Measurements from ENCODE around the gene MGAT5. TPM values are rescaled to one million over a fixed set of nuclear protein-coding genes. Genes with fewer than 3 reads are reported as not detected.

Gene MGAT5
- total RNA-seq, 2 experiments from 2014 or later, result 60.8 to 68.0 TPM

DNA sequence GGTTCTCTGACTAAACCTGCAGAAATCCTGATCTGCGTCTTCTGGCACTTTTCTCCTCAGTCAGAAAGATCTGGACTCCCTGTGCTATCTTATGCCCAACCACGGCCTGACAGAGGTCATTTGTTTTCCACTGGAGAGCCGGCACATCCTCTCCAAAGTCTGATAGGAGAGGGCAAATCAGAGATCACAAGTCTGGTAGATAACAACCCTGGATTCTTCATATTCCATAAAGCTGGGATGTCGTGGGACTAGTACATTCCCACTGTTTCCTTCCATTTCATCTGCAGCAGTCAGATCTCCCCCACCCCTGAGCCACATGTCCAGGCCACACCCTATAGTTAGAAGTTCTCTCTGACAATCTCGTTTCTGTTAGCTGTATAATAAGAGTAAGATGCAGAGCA is 157.0 kb downstream of the MGAT5 start:
- peak overlapping the region; percentile 99 for H3K27ac ChIP-seq (ENCODE audit: low read depth, low read length, poor library complexity, severe bottlenecking)

DNA sequence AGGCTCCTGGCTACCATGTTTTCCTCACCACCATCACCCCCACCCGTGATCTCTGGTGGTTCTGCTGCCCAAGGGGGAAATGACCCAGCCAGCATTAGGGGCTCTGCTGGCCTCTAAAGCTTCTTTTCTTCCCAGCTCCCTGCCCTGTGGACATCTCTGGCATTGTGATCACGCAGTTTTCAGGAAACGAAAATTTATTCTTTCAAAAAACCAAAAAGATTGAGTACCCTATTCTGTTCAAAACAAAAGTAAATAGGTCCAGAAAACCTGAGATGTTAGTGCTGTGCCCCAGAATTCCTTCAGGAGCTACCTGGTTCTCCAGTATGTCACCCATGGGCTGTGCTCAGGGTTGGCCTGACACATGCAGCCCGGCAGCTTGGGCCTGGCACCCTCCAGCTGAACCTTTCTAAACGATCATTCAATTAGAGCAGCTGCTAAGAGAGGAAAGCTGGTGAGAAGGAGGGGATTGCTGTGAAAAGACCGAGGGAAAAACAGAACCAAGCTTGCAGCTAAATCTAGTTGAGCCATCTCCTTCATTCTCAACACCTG is 157.5 kb downstream of the MGAT5 start:
- DNase-seq (ENCODE audit: low spot score), result peak; percentile 94
- H3K79me2 ChIP-seq (ENCODE audit: insufficient read depth, low read depth, low read length), result peaks cover 16% of the 10 kb centered on the region; the same call in 1 of the 2 replicates
- TF ChIP-seq EZH2phosphoT487 (IDR thresholded peaks at IDR 0.05; ENCODE audit: borderline replicate concordance, low read depth, low read length), result no peak
- TF ChIP-seq, protein P1, sequence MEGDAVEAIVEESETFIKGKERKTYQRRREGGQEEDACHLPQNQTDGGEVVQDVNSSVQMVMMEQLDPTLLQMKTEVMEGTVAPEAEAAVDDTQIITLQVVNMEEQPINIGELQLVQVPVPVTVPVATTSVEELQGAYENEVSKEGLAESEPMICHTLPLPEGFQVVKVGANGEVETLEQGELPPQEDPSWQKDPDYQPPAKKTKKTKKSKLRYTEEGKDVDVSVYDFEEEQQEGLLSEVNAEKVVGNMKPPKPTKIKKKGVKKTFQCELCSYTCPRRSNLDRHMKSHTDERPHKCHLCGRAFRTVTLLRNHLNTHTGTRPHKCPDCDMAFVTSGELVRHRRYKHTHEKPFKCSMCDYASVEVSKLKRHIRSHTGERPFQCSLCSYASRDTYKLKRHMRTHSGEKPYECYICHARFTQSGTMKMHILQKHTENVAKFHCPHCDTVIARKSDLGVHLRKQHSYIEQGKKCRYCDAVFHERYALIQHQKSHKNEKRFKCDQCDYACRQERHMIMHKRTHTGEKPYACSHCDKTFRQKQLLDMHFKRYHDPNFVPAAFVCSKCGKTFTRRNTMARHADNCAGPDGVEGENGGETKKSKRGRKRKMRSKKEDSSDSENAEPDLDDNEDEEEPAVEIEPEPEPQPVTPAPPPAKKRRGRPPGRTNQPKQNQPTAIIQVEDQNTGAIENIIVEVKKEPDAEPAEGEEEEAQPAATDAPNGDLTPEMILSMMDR (conservative IDR thresholded peaks at IDR 0.05; ENCODE audit: low read length), result no peak
- no peaks in the 10 kb centered on the region for H4K20me1 ChIP-seq (ENCODE audit: insufficient read depth, low read length)
- H3K36me3 ChIP-seq (ENCODE audit: insufficient read depth, low read length), result peaks cover 44% of the 10 kb centered on the region
- intact Hi-C loops (cut with micrococcal nuclease; ENCODE audit: unreplicated experiment), result loop anchor here (1.0 to 2.0 kb wide), 3 partner anchors 136 to 159 kb away; no protein-coding TSS in a partner anchor
- no peaks in the 10 kb centered on the region for H3K9me2 ChIP-seq (ENCODE audit: insufficient read depth, low read length)
- H3K4me2 ChIP-seq (ENCODE audit: low read length), result peak overlapping the region; percentile 81
- H3K4me1 ChIP-seq (ENCODE audit: insufficient read depth, low read length, poor library complexity, severe bottlenecking), result peaks cover 77% of the 10 kb centered on the region
- ChIA-PET CTCF (ENCODE audit: unreplicated experiment) (interaction anchor here (0.5 to 2.9 kb wide), 23 partner anchors 12 to 1752 kb away, joined by 3 to 44 read pairs (median 4); no protein-coding TSS in a partner anchor), POLR2A (interaction anchor here (0.6 to 3.9 kb wide), 32 partner anchors 12 to 1422 kb away, joined by 3 to 26 read pairs (median 5); partner anchors contain the start of gene MGAT5)
- BruUV-seq (replicated peaks), result TSS peak; percentile 86
- H3K27ac ChIP-seq (ENCODE audit: low read depth, low read length, poor library complexity, severe bottlenecking), result peak overlapping the region; percentile 99
- H3K9me3 ChIP-seq (ENCODE audit: low read length), result no peaks in the 10 kb centered on the region
- H3K4me3 ChIP-seq (ENCODE audit: low read depth, low read length, poor library complexity, severe bottlenecking), result peak overlapping the region; percentile 39
- H2AFZ ChIP-seq (ENCODE audit: low read length), result peak overlapping the region; percentile 29; the same call in 1 of the 2 replicates

More for the DNA sequence above, 157.0 kb downstream of the MGAT5 start:
- peak; percentile 38 for DNase-seq (ENCODE audit: low spot score)
- Histone ChIP-seq H3K9me2 (ENCODE audit: insufficient read depth, low read length) (no peaks in the 10 kb centered on the region), H3K79me2 (ENCODE audit: insufficient read depth, low read depth, low read length) (peaks cover 16% of the 10 kb centered on the region; the same call in 1 of the 2 replicates), H3K9me3 (ENCODE audit: low read length) (no peaks in the 10 kb centered on the region), H4K20me1 (ENCODE audit: insufficient read depth, low read length) (no peaks in the 10 kb centered on the region), H3K36me3 (ENCODE audit: insufficient read depth, low read length) (peaks cover 50% of the 10 kb centered on the region), H3K4me3 (ENCODE audit: low read depth, low read length, poor library complexity, severe bottlenecking) (peak overlapping the region; percentile 39), H2AFZ (ENCODE audit: low read length) (no peak overlapping the region; the same call in 1 of the 2 replicates), H3K4me2 (ENCODE audit: low read length) (peak overlapping the region; percentile 81), H3K4me1 (ENCODE audit: insufficient read depth, low read length, poor library complexity, severe bottlenecking) (peaks cover 81% of the 10 kb centered on the region)
- BruUV-seq (replicated peaks), result no TSS peak
- ChIA-PET CTCF (ENCODE audit: unreplicated experiment) (interaction anchor here (0.8 to 2.9 kb wide), 11 partner anchors 19 to 524 kb away, joined by 3 to 44 read pairs (median 4); no protein-coding TSS in a partner anchor), POLR2A (interaction anchor here (0.9 to 3.9 kb wide), 27 partner anchors 9 to 327 kb away, joined by 3 to 26 read pairs (median 5); no protein-coding TSS in a partner anchor)
- intact Hi-C loops (cut with micrococcal nuclease; ENCODE audit: unreplicated experiment), result loop anchor here (1.0 to 2.0 kb wide), 3 partner anchors 136 to 158 kb away; no protein-coding TSS in a partner anchor
- TF ChIP-seq, protein P1 (conservative IDR thresholded peaks at IDR 0.05; ENCODE audit: low read length), result no peak
- no peak for TF ChIP-seq EZH2phosphoT487 (IDR thresholded peaks at IDR 0.05; ENCODE audit: borderline replicate concordance, low read depth, low read length)
